ENCODE results near the gene CCL17.

Gene CCL17

DNA sequence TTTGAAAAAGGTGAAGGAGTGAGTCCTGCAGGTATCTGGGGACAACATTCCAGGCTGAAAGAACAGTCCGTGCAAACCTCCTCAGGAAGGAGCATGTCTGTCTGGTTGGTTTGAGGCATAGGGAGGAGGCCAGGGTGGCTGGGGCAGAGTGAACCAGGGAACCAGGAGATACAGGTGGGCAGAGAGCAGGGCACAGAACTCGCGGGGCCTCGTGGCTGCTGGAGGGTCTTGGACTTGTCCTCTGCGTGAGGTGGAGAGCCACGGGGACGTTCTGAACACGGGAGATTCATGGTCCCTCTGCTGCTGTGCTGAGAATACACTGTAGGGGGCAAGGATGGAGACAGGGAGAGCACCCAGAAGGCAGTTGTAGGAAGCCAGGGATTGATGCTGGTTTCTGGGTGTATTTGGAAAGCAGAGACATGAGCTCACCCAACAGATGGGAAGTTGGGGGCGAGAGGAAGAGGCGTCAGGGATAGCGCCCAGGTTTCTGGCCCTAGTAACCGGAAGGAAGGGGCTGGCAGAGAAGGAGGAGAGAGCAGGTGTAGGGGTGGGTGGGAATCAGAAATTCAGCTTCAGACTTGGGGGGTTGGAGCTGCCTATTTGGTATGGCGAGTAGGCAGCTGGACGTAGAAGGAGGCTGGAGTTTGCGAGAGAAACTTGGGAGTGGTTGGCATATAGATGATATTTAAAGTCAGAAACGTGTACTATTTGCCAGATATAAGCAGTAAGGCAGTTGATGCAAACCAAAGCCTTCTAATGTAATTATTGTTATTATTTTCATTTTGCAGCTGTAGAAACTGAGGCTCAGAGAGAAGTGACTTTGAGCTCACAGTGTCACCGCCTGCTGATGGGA, at the start of gene CCL17:
TSS of gene CCL17 (plus strand) at position 803 of the 853 bp plus-strand sequence. CDS start 9,166 bp downstream, outside the sequence.
- Histone ChIP-seq H3K4me3 (ENCODE audit: low read depth in 1 of 2, low read length in 1 of 2) (no peak within 1 kb of the TSS), H3K36me3 (no peaks in the 10 kb centered on the region), H3K4me1 (ENCODE audit: control insufficient read depth in 1 of 2, insufficient read depth in 1 of 2, low read depth in 1 of 2, low read length in 1 of 2) (peaks cover 0 to 9% of the 10 kb centered on the region in 2 experiments), H3K27me3 (peaks cover 4% of the 10 kb centered on the region), H3K9me3 (no peaks in the 10 kb centered on the region), H3K27ac (no peak within 1 kb of the TSS)
- TF ChIP-seq, protein P1, sequence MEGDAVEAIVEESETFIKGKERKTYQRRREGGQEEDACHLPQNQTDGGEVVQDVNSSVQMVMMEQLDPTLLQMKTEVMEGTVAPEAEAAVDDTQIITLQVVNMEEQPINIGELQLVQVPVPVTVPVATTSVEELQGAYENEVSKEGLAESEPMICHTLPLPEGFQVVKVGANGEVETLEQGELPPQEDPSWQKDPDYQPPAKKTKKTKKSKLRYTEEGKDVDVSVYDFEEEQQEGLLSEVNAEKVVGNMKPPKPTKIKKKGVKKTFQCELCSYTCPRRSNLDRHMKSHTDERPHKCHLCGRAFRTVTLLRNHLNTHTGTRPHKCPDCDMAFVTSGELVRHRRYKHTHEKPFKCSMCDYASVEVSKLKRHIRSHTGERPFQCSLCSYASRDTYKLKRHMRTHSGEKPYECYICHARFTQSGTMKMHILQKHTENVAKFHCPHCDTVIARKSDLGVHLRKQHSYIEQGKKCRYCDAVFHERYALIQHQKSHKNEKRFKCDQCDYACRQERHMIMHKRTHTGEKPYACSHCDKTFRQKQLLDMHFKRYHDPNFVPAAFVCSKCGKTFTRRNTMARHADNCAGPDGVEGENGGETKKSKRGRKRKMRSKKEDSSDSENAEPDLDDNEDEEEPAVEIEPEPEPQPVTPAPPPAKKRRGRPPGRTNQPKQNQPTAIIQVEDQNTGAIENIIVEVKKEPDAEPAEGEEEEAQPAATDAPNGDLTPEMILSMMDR (IDR thresholded peaks at IDR 0.05) = no peak

DNA sequence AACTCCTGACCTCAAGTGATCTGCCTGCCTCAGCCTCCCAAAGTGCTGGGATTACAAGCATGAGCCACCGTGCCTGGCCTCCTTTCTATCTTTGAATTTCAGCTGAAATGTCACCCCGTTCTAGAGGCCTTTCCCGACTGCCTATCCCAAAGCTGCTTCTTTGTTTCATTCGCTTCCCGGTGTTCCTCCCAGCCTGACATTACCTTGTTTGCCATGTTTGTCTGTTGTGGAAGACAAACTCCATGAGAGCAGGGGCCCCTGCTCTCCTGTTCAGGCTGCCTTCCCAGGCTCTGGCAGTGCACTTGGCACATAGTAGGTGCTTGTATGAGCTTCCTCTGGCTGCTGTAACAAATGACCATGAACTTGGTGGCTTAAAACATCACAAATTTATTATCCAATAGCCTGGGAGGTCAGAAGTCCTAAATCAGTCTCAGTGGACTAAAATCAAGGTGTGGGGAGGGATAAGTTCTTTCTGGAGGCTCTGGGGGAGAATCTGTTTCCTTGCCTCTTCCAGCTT, 48.6 kb upstream of the CCL17 start:
- H3K36me3 ChIP-seq = no peaks in the 10 kb centered on the region
- no peaks in the 10 kb centered on the region for H3K4me1 ChIP-seq (ENCODE audit: control insufficient read depth in 1 of 2, insufficient read depth in 1 of 2, low read depth in 1 of 2, low read length in 1 of 2)
- H3K27ac ChIP-seq = no peak overlapping the region
- H3K9me3 ChIP-seq = no peaks in the 10 kb centered on the region
- TF ChIP-seq, protein P1 (IDR thresholded peaks at IDR 0.05) = no peak
- H3K4me3 ChIP-seq (ENCODE audit: low read depth in 1 of 2, low read length in 1 of 2) = no peak overlapping the region
- peaks cover 11% of the 10 kb centered on the region for H3K27me3 ChIP-seq

DNA sequence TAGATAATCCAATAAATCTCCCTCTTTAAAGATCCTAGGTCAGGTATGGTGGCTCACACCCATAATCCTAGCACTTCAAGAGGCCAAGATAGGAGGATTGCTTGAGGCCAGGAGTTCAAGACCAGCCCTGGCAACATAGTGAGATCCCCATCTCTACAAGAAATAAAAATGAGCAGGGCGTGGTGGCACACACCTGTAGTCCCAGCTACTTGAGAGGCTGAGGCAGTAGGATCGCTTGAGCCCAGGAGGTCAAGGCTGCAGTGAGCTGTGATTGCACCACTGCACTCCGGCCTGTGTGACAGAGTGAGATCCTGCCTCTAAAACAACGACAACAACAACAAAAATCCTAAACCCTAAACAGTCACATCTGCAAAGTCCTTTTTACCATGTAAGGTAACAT, 48.0 kb upstream of the CCL17 start:
- TF ChIP-seq, protein P1 (IDR thresholded peaks at IDR 0.05) = no peak
- Histone ChIP-seq H3K4me1 (ENCODE audit: control insufficient read depth in 1 of 2, insufficient read depth in 1 of 2, low read depth in 1 of 2, low read length in 1 of 2) (no peaks in the 10 kb centered on the region), H3K27ac (no peak overlapping the region), H3K9me3 (no peaks in the 10 kb centered on the region), H3K4me3 (ENCODE audit: low read depth in 1 of 2, low read length in 1 of 2) (no peak overlapping the region), H3K36me3 (no peaks in the 10 kb centered on the region), H3K27me3 (peaks cover 11% of the 10 kb centered on the region)

DNA sequence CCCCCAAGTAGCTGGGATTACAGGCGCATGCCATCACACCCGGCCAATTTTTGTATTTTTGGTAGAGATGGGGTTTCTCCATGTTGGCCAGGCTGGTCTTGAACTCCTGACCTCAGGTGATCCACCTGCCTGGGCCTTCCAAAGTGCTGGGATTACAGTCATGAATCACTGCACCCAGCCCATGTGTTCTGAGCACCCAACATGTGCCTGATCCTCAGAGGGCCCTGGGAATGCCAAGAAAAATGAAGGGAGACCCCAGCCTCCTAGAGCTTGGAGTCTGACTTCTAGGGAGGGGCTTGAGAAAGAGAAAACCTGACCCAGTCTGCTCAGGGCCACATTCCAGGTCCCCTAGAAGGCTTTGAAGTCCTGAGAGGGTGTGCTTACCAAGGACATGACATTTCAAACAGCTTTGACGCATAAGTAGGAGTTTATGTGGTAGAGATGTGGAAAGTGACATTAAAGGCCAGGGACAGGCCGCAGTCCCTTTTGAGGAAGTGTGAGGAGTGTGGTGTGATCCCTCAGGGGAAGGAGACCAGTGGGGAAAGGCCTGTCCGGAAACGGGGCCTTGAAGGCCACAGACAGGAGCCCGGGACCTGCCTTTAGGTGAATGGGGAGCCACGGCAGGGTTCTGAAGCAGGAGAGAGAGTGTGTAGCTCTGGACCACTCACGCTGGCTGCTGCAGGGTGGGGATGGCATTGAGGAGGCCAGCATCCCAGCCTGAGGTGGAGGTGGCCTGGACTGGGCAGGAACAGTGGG, 47.1 kb upstream of the CCL17 start:
- Histone ChIP-seq H3K4me3 (ENCODE audit: low read depth in 1 of 2, low read length in 1 of 2) (no peak overlapping the region), H3K9me3 (no peaks in the 10 kb centered on the region), H3K27ac (no peak overlapping the region), H3K27me3 (peaks cover 4% of the 10 kb centered on the region), H3K4me1 (ENCODE audit: control insufficient read depth in 1 of 2, insufficient read depth in 1 of 2, low read depth in 1 of 2, low read length in 1 of 2) (no peaks in the 10 kb centered on the region), H3K36me3 (no peaks in the 10 kb centered on the region)
- TF ChIP-seq, protein P1 (IDR thresholded peaks at IDR 0.05) = no peak

DNA sequence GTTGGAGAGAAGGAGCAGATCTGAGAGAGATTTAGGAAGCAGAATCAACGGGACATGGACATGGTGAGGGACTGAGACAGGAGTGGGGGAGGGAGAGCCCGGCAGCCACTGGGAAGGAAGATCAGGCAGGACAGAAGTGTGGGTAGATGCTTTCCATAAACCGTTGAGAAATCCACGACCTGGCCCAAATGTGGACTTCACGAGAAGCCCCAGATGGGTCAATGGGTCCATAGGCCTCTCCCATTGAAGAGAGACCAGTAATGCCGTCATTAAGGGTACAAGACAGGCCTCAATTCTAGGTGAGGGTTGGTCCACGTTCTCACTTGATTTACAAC, 46.5 kb upstream of the CCL17 start:
- no peaks in the 10 kb centered on the region for H3K9me3 ChIP-seq
- H3K4me3 ChIP-seq (ENCODE audit: low read depth in 1 of 2, low read length in 1 of 2) = no peak overlapping the region
- TF ChIP-seq, protein P1 (IDR thresholded peaks at IDR 0.05) = no peak
- peaks cover 4% of the 10 kb centered on the region for H3K27me3 ChIP-seq
- no peak overlapping the region for H3K27ac ChIP-seq
- H3K4me1 ChIP-seq (ENCODE audit: control insufficient read depth in 1 of 2, insufficient read depth in 1 of 2, low read depth in 1 of 2, low read length in 1 of 2) = no peaks in the 10 kb centered on the region
- no peaks in the 10 kb centered on the region for H3K36me3 ChIP-seq

Measured in neutrophil (primary cell).